ENCODE data around the gene FAF1. TPM values are rescaled to one million over a fixed set of nuclear protein-coding genes. Genes with fewer than 3 reads are reported as not detected.

The FAF1 gene
- total RNA-seq, 1 donor from 2014 or later, result 52.0 TPM

- no peaks in the 10 kb centered on the region for H3K9me3 Mint-ChIP-seq (ENCODE audit: unreplicated experiment)
- H3K36me3 Mint-ChIP-seq (ENCODE audit: unreplicated experiment), result peaks cover 2% of the 10 kb centered on the region
- H3K27me3 Mint-ChIP-seq (ENCODE audit: unreplicated experiment), result peaks cover 26% of the 10 kb centered on the region
- H3K27ac Mint-ChIP-seq (ENCODE audit: unreplicated experiment), result no peak overlapping the region
- H3K4me3 Mint-ChIP-seq (ENCODE audit: unreplicated experiment), result no peak overlapping the region
- TF ChIP-seq, protein P1, sequence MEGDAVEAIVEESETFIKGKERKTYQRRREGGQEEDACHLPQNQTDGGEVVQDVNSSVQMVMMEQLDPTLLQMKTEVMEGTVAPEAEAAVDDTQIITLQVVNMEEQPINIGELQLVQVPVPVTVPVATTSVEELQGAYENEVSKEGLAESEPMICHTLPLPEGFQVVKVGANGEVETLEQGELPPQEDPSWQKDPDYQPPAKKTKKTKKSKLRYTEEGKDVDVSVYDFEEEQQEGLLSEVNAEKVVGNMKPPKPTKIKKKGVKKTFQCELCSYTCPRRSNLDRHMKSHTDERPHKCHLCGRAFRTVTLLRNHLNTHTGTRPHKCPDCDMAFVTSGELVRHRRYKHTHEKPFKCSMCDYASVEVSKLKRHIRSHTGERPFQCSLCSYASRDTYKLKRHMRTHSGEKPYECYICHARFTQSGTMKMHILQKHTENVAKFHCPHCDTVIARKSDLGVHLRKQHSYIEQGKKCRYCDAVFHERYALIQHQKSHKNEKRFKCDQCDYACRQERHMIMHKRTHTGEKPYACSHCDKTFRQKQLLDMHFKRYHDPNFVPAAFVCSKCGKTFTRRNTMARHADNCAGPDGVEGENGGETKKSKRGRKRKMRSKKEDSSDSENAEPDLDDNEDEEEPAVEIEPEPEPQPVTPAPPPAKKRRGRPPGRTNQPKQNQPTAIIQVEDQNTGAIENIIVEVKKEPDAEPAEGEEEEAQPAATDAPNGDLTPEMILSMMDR (IDR thresholded peaks at IDR 0.05), result no peak
- peaks cover 38% of the 10 kb centered on the region for H3K4me1 Mint-ChIP-seq (ENCODE audit: unreplicated experiment)
- no peak for DNase-seq (ENCODE audit: extremely low spot score, unreplicated experiment)
Measured at GRCh38 chr1:50975436-50975835, 15.4 kb upstream of the FAF1 start.

DNA sequence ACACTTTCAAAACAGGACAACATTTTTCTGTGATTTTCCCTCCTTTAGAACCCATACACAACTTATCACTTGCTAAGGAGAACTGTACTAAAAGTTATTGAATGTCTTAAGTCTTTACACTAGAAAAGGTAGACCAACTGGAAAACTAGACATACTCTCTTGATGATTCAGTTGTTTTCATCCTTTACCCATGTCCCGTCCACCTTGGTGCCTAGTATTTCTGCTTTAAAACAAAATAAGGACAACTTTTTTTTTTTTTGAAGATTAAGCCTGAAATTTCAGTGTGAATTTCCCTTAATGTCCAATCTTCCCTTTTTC, 14.5 kb upstream of the FAF1 start:
- H3K27ac Mint-ChIP-seq (ENCODE audit: unreplicated experiment), result no peak overlapping the region
- TF ChIP-seq, protein P1 (IDR thresholded peaks at IDR 0.05), result no peak
- peaks cover 38% of the 10 kb centered on the region for H3K4me1 Mint-ChIP-seq (ENCODE audit: unreplicated experiment)
- H3K4me3 Mint-ChIP-seq (ENCODE audit: unreplicated experiment), result no peak overlapping the region
- no peaks in the 10 kb centered on the region for H3K9me3 Mint-ChIP-seq (ENCODE audit: unreplicated experiment)
- peaks cover 19% of the 10 kb centered on the region for H3K27me3 Mint-ChIP-seq (ENCODE audit: unreplicated experiment)
- H3K36me3 Mint-ChIP-seq (ENCODE audit: unreplicated experiment), result no peaks in the 10 kb centered on the region
- DNase-seq (ENCODE audit: extremely low spot score, unreplicated experiment), result no peak

DNA sequence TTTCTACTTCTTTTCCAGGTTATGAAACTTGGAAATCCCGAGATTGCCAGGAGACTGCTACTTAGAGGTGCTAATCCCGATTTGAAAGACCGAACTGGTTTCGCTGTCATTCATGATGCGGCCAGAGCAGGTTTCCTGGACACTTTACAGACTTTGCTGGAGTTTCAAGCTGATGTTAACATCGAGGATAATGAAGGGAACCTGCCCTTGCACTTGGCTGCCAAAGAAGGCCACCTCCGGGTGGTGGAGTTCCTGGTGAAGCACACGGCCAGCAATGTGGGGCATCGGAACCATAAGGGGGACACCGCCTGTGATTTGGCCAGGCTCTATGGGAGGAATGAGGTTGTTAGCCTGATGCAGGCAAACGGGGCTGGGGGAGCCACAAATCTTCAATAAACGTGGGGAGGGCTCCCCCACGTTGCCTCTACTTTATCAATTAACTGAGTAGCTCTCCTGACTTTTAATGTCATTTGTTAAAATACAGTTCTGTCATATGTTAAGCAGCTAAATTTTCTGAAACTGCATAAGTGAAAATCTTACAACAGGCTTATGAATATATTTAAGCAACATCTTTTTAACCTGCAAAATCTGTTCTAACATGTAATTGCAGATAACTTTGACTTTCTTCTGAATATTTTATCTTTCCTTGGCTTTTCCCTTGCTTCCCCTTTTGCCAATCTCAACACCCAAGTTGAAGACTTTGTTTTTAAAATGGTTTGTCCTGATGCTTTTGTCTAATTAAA, 14.0 kb upstream of the FAF1 start:
- no peak overlapping the region for H3K4me3 Mint-ChIP-seq (ENCODE audit: unreplicated experiment)
- peaks cover 37% of the 10 kb centered on the region for H3K4me1 Mint-ChIP-seq (ENCODE audit: unreplicated experiment)
- TF ChIP-seq, protein P1 (IDR thresholded peaks at IDR 0.05), result no peak
- no peaks in the 10 kb centered on the region for H3K36me3 Mint-ChIP-seq (ENCODE audit: unreplicated experiment)
- no peaks in the 10 kb centered on the region for H3K9me3 Mint-ChIP-seq (ENCODE audit: unreplicated experiment)
- DNase-seq (ENCODE audit: extremely low spot score, unreplicated experiment), result no peak
- H3K27ac Mint-ChIP-seq (ENCODE audit: unreplicated experiment), result no peak overlapping the region
- H3K27me3 Mint-ChIP-seq (ENCODE audit: unreplicated experiment), result peaks cover 15% of the 10 kb centered on the region

DNA sequence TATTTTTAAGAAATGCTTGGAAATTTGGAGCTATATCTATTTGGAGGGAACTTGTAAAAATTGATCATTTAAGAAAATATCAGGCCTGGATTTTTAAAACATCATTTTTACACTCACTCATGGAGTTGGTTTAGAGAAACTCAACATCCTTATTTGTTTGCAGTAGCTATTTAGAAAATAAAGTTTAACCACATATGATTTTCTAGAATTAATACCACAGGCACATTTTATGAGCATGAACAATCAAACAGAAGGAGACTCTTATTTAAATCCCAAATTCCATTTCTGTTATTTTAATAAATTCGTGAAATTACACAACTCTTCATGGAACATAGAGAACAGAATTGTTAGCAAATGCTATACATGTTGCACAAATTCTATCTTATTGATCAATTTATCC, 13.2 kb upstream of the FAF1 start:
- TF ChIP-seq, protein P1 (IDR thresholded peaks at IDR 0.05), result no peak
- Mint-ChIP-seq H3K9me3 (ENCODE audit: unreplicated experiment) (no peaks in the 10 kb centered on the region), H3K4me1 (ENCODE audit: unreplicated experiment) (peaks cover 29% of the 10 kb centered on the region), H3K36me3 (ENCODE audit: unreplicated experiment) (no peaks in the 10 kb centered on the region), H3K4me3 (ENCODE audit: unreplicated experiment) (no peak overlapping the region), H3K27ac (ENCODE audit: unreplicated experiment) (no peak overlapping the region), H3K27me3 (ENCODE audit: unreplicated experiment) (peaks cover 7% of the 10 kb centered on the region)
- DNase-seq (ENCODE audit: extremely low spot score, unreplicated experiment), result no peak

- no peak overlapping the region for H3K27ac Mint-ChIP-seq (ENCODE audit: unreplicated experiment)
- H3K4me1 Mint-ChIP-seq (ENCODE audit: unreplicated experiment), result peaks cover 31% of the 10 kb centered on the region
- DNase-seq (ENCODE audit: extremely low spot score, unreplicated experiment), result no peak
- peaks cover 6% of the 10 kb centered on the region for H3K27me3 Mint-ChIP-seq (ENCODE audit: unreplicated experiment)
- TF ChIP-seq, protein P1 (IDR thresholded peaks at IDR 0.05), result no peak
- H3K4me3 Mint-ChIP-seq (ENCODE audit: unreplicated experiment), result no peak overlapping the region
- no peaks in the 10 kb centered on the region for H3K36me3 Mint-ChIP-seq (ENCODE audit: unreplicated experiment)
- no peaks in the 10 kb centered on the region for H3K9me3 Mint-ChIP-seq (ENCODE audit: unreplicated experiment)
Measured at GRCh38 chr1:50972766-50973165, 12.7 kb upstream of the FAF1 start.
